WTC11 (cell line): ENCODE data around the gene RFNG. TPM values are rescaled to one million over a fixed set of nuclear protein-coding genes. Genes with fewer than 3 reads are reported as not detected.

Source experiments
- EMX1 ChIP-seq: fragments of 250-450 bp; sonication (Bioruptor Pico); IDR thresholded peaks from 2 replicates; pipeline ENCODE4 v1.8.0; 2021; ENCODE audit warnings: mild to moderate bottlenecking
- ETV6 ChIP-seq: sonication (generic); formaldehyde crosslinking; IDR thresholded peaks from 2 replicates; pipeline ENCODE4 v1.8.1; 2022; ENCODE audit warnings: mild to moderate bottlenecking, missing genetic modification reagents
- GABPB1 ChIP-seq: sonication (generic); formaldehyde crosslinking; IDR thresholded peaks from 2 replicates; pipeline ENCODE4 v1.8.1; 2023; ENCODE audit warnings: mild to moderate bottlenecking, missing genetic modification reagents
- GTF2I ChIP-seq: fragments of 250-450 bp; sonication (Bioruptor Pico); conservative IDR thresholded peaks from 2 replicates; pipeline ENCODE4 v1.4.0; 2021; ENCODE audit warnings: mild to moderate bottlenecking
- JUN ChIP-seq: sonication (generic); formaldehyde crosslinking; IDR thresholded peaks from 2 replicates; pipeline ENCODE4 v1.8.0; 2023; ENCODE audit warnings: mild to moderate bottlenecking, missing genetic modification reagents
- MXD4 ChIP-seq: fragments of 250-450 bp; sonication (Bioruptor Pico); IDR thresholded peaks from 2 replicates; pipeline ENCODE4 v1.8.0; 2021; ENCODE audit warnings: mild to moderate bottlenecking, moderate library complexity, borderline replicate concordance
- MYBL2 ChIP-seq: sonication (generic); formaldehyde crosslinking; IDR thresholded peaks from 2 replicates; pipeline ENCODE4 v1.8.1; 2023; ENCODE audit warnings: mild to moderate bottlenecking, moderate library complexity, missing genetic modification reagents
- NFE2L1 ChIP-seq: sonication (generic); formaldehyde crosslinking; IDR thresholded peaks from 2 replicates; pipeline ENCODE4 v1.8.1; 2023; ENCODE audit warnings: missing genetic modification reagents
- OVOL2 ChIP-seq: fragments of 250-450 bp; sonication (Bioruptor Pico); IDR thresholded peaks from 2 replicates; pipeline ENCODE4 v1.9.0; 2021; ENCODE audit warnings: mild to moderate bottlenecking, borderline replicate concordance
- SMAD3 ChIP-seq: sonication (generic); formaldehyde crosslinking; IDR thresholded peaks from 2 replicates; pipeline ENCODE4 v1.8.0; 2022; ENCODE audit warnings: missing genetic modification reagents, mild to moderate bottlenecking, borderline replicate concordance
- TEAD1 ChIP-seq: sonication (generic); formaldehyde crosslinking; IDR thresholded peaks from 2 replicates; pipeline ENCODE4 v1.8.0; 2022; ENCODE audit warnings: mild to moderate bottlenecking, missing genetic modification reagents
- ZBTB21 ChIP-seq: sonication (generic); formaldehyde crosslinking; IDR thresholded peaks from 2 replicates; pipeline ENCODE4 v1.8.1; 2023; ENCODE audit warnings: mild to moderate bottlenecking, missing genetic modification reagents, borderline replicate concordance
- total RNA-seq: library from RNA; stranded (reverse); gene quantifications from 3 replicates; pipeline ENCODE4 v1.2.3, GENCODE V29; 2021
- TF ChIP-seq, protein P1 (sequence below): sonication (generic); formaldehyde crosslinking; IDR thresholded peaks from 2 replicates; pipeline ENCODE4 v1.8.1; 2023; ENCODE audit warnings: mild to moderate bottlenecking, moderate library complexity, missing genetic modification reagents
- TF ChIP-seq, protein P2 (sequence below): sonication (generic); formaldehyde crosslinking; IDR thresholded peaks from 2 replicates; pipeline ENCODE4 v1.8.0; 2022; ENCODE audit warnings: mild to moderate bottlenecking, missing genetic modification reagents
- TF ChIP-seq, protein P3 (sequence below): sonication (generic); formaldehyde crosslinking; IDR thresholded peaks from 2 replicates; pipeline ENCODE4 v1.8.1; 2022; ENCODE audit warnings: mild to moderate bottlenecking, missing genetic modification reagents, moderate library complexity, borderline replicate concordance
- TF ChIP-seq, protein P4 (sequence below): sonication (generic); formaldehyde crosslinking; IDR thresholded peaks from 2 replicates; pipeline ENCODE4 v1.8.1; 2023; ENCODE audit warnings: mild to moderate bottlenecking, missing genetic modification reagents, moderate library complexity
- TF ChIP-seq, protein P5 (sequence below): sonication (generic); formaldehyde crosslinking; IDR thresholded peaks from 2 replicates; pipeline ENCODE4 v1.8.0; 2022; ENCODE audit warnings: mild to moderate bottlenecking, missing genetic modification reagents
- TF ChIP-seq, protein P6 (sequence below): fragments of 200-600 bp; IDR thresholded peaks from 2 replicates; pipeline ENCODE4 v1.8.0; 2022; ENCODE audit warnings: antibody characterized with exemption
- TF ChIP-seq, protein P7 (sequence below): sonication (generic); formaldehyde crosslinking; IDR thresholded peaks from 2 replicates; pipeline ENCODE4 v1.8.1; 2022; ENCODE audit warnings: mild to moderate bottlenecking, moderate library complexity, missing genetic modification reagents

RFNG gene
- total RNA-seq, 1 experiment from 2014 or later: 41.6 TPM

DNA sequence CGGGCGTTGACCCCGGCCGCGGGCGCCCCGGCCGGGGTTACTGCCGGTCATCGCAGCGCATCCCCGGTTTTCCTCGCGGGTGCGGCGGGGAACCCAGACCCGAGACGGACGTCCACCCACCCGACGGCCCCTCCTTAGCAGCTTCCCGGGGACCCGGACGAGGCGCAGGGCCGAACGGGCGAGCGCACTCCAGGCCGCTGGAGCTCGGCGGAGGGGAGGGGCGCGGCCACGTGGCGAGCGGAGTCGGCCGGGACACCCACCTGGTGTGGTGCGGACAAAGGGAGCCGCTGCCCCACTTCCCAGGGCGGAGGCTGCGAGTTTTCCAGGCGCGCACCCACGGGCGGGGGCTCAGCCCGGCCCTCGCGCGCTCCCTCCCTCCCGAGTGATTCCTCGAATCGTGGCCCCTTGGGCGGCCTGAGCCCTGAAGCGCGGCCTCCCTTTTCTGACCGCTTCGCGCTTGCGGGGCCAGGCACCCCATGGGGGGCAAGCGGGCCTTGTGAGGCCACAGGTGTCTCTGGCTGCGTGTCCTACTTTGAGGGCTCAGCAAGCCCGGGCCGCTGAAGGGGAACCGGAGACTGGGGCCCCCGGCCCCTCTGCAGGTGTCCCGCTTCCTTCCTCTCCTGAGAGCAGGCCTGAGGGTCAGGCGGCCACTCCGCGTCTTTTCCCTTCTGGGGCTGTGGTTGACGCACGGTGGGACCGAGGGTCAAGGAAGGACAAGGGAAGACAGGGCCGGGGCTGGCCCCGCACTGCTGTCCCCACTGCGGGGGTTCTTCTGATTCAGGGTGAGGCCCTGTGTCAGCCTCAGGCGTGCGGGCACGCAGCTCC lies 47.5 kb upstream of the RFNG start (continued):
- TF ChIP-seq, protein P1, sequence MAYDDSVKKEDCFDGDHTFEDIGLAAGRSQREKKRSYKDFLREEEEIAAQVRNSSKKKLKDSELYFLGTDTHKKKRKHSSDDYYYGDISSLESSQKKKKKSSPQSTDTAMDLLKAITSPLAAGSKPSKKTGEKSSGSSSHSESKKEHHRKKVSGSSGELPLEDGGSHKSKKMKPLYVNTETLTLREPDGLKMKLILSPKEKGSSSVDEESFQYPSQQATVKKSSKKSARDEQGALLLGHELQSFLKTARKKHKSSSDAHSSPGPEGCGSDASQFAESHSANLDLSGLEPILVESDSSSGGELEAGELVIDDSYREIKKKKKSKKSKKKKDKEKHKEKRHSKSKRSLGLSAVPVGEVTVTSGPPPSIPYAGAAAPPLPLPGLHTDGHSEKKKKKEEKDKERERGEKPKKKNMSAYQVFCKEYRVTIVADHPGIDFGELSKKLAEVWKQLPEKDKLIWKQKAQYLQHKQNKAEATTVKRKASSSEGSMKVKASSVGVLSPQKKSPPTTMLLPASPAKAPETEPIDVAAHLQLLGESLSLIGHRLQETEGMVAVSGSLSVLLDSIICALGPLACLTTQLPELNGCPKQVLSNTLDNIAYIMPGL (CRISPR knock-in tag): 0 out of 2 replicates have a peak, but pooled peaks have one; percentile 19
- TF ChIP-seq NFE2L1 (CRISPR knock-in tag) (no peak), EMX1 (CRISPR knock-in tag) (no peak; the same call in 1 of the 2 replicates), ZBTB21 (CRISPR knock-in tag) (no peak), GTF2I (CRISPR knock-in tag) (no peak), MXD4 (CRISPR knock-in tag) (no peak), ETV6 (CRISPR knock-in tag) (no peak), JUN (CRISPR knock-in tag) (no peak; the same call in 1 of the 2 replicates), MYBL2 (no peak; the same call in 1 of the 2 replicates), OVOL2 (CRISPR knock-in tag) (0 out of 2 replicates have a peak, but pooled peaks have one; percentile 6), SMAD3 (CRISPR knock-in tag) (peak; percentile 45; the same call in 1 of the 2 replicates), GABPB1 (CRISPR knock-in tag) (no peak), TEAD1 (CRISPR knock-in tag) (0 out of 2 replicates have a peak, but pooled peaks have one; percentile 18)
- TF ChIP-seq, protein P2, sequence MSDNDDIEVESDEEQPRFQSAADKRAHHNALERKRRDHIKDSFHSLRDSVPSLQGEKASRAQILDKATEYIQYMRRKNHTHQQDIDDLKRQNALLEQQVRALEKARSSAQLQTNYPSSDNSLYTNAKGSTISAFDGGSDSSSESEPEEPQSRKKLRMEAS (CRISPR knock-in tag): peak; percentile 97
- TF ChIP-seq, protein P3, sequence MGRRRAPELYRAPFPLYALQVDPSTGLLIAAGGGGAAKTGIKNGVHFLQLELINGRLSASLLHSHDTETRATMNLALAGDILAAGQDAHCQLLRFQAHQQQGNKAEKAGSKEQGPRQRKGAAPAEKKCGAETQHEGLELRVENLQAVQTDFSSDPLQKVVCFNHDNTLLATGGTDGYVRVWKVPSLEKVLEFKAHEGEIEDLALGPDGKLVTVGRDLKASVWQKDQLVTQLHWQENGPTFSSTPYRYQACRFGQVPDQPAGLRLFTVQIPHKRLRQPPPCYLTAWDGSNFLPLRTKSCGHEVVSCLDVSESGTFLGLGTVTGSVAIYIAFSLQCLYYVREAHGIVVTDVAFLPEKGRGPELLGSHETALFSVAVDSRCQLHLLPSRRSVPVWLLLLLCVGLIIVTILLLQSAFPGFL (CRISPR knock-in tag): no peak
- TF ChIP-seq, protein P4, sequence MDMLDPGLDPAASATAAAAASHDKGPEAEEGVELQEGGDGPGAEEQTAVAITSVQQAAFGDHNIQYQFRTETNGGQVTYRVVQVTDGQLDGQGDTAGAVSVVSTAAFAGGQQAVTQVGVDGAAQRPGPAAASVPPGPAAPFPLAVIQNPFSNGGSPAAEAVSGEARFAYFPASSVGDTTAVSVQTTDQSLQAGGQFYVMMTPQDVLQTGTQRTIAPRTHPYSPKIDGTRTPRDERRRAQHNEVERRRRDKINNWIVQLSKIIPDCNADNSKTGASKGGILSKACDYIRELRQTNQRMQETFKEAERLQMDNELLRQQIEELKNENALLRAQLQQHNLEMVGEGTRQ (CRISPR knock-in tag): peak; percentile 65
- TF ChIP-seq, protein P5, sequence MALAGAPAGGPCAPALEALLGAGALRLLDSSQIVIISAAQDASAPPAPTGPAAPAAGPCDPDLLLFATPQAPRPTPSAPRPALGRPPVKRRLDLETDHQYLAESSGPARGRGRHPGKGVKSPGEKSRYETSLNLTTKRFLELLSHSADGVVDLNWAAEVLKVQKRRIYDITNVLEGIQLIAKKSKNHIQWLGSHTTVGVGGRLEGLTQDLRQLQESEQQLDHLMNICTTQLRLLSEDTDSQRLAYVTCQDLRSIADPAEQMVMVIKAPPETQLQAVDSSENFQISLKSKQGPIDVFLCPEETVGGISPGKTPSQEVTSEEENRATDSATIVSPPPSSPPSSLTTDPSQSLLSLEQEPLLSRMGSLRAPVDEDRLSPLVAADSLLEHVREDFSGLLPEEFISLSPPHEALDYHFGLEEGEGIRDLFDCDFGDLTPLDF (CRISPR knock-in tag): peak; percentile 73; the same call in 1 of the 2 replicates
- TF ChIP-seq, protein P6, sequence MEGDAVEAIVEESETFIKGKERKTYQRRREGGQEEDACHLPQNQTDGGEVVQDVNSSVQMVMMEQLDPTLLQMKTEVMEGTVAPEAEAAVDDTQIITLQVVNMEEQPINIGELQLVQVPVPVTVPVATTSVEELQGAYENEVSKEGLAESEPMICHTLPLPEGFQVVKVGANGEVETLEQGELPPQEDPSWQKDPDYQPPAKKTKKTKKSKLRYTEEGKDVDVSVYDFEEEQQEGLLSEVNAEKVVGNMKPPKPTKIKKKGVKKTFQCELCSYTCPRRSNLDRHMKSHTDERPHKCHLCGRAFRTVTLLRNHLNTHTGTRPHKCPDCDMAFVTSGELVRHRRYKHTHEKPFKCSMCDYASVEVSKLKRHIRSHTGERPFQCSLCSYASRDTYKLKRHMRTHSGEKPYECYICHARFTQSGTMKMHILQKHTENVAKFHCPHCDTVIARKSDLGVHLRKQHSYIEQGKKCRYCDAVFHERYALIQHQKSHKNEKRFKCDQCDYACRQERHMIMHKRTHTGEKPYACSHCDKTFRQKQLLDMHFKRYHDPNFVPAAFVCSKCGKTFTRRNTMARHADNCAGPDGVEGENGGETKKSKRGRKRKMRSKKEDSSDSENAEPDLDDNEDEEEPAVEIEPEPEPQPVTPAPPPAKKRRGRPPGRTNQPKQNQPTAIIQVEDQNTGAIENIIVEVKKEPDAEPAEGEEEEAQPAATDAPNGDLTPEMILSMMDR: no peak
- TF ChIP-seq, protein P7, sequence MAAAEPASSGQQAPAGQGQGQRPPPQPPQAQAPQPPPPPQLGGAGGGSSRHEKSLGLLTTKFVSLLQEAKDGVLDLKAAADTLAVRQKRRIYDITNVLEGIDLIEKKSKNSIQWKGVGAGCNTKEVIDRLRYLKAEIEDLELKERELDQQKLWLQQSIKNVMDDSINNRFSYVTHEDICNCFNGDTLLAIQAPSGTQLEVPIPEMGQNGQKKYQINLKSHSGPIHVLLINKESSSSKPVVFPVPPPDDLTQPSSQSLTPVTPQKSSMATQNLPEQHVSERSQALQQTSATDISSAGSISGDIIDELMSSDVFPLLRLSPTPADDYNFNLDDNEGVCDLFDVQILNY (CRISPR knock-in tag): peak; percentile 18; the same call in 1 of the 2 replicates
